ENCODE data around the gene CTDNEP1. TPM values are rescaled to one million over a fixed set of nuclear protein-coding genes. Genes with fewer than 3 reads are reported as not detected.

Gene CTDNEP1
- total RNA-seq, 2 donors from 2014 or later = 33.5 to 44.8 TPM

- no peak for ATAC-seq
- Histone ChIP-seq H3K27ac (peak overlapping the region; percentile 78 to 93 (median 87)), H3K4me3 (no peak overlapping the region), H3K27me3 (no peaks in the 10 kb centered on the region), H3K9me3 (no peaks in the 10 kb centered on the region), H3K4me1 (peaks cover 70% of the 10 kb centered on the region), H3K36me3 (replicated peaks in 1 of 2; ENCODE audit: insufficient read depth in 1 of 2, low read depth in 2 of 2) (peaks cover 0 to 2% of the 10 kb centered on the region in 2 donors)
- 78 to 82% methylated on average over 6 of the region's 6 CpGs for WGBS, 2 donors
- no peak for TF ChIP-seq POLR2A (IDR thresholded peaks at IDR 0.05)
- no peak for TF ChIP-seq CTCF (IDR thresholded peaks at IDR 0.05)
- no peak for DNase-seq
- intact Hi-C loops (cut with DNase I) = no loop called here
These were observed 14.7 kb downstream of the CTDNEP1 start for GRCh38 chr17:7236808-7237207.

- intact Hi-C loops (cut with DNase I) = no loop called here
- no peak overlapping the region for H3K4me3 ChIP-seq
- no peak for TF ChIP-seq POLR2A (IDR thresholded peaks at IDR 0.05)
- no peak for TF ChIP-seq CTCF (IDR thresholded peaks at IDR 0.05)
- WGBS, 2 donors = 78 to 80% methylated on average over 18 to 22 of the region's 22 CpGs
- no peak for ATAC-seq
- no peaks in the 10 kb centered on the region for H3K27me3 ChIP-seq
- H3K4me1 ChIP-seq = peaks cover 68% of the 10 kb centered on the region
- H3K9me3 ChIP-seq = no peaks in the 10 kb centered on the region
- H3K36me3 ChIP-seq (replicated peaks in 1 of 2; ENCODE audit: insufficient read depth in 1 of 2, low read depth in 2 of 2) = peaks cover 0 to 2% of the 10 kb centered on the region in 2 donors
- DNase-seq = peak in 1 of 4 donors; percentile 56
- H3K27ac ChIP-seq = peak overlapping the region in 3 of 4 donors; percentile 57 to 85 (median 83)
These were observed 15.6 kb downstream of the CTDNEP1 start for GRCh38 chr17:7235693-7236665.

GRCh38 chr17:7234083-7234951 is 17.2 kb downstream of the CTDNEP1 start, which contains the start of gene DVL2:
DVL2 (minus strand) TSS chr17:7234517; CDS start chr17:7234262, 255 bp downstream.
- intact Hi-C loops (cut with DNase I) = no loop called here
- ATAC-seq (peak; percentile 67), DNase-seq (peak; percentile 95 to 97 (median 96))
- Histone ChIP-seq H3K27me3 (no peaks in the 10 kb centered on the region), H3K36me3 (replicated peaks in 1 of 2; ENCODE audit: insufficient read depth in 1 of 2, low read depth in 2 of 2) (peaks cover 0 to 5% of the 10 kb centered on the region in 2 donors), H3K9me3 (no peaks in the 10 kb centered on the region), H3K4me1 (peaks cover 54% of the 10 kb centered on the region), H3K4me3 (peak within 1 kb of the TSS; percentile 39 to 81), H3K27ac (peak within 1 kb of the TSS; percentile 57 to 85 (median 72))
- 0% methylated on average over 34 to 71 of the region's 72 CpGs for WGBS, 2 donors
- TF ChIP-seq CTCF (IDR thresholded peaks at IDR 0.05) (peak in 2 of 7 experiments; percentile 11 to 33), POLR2A (IDR thresholded peaks at IDR 0.05) (peak in 2 of 3 donors; percentile 69 to 73)

GRCh38 chr17:7233701-7234082 is 17.8 kb downstream of the CTDNEP1 start:
- Histone ChIP-seq H3K4me3 (peak overlapping the region; percentile 39 to 81), H3K36me3 (replicated peaks in 1 of 2; ENCODE audit: insufficient read depth in 1 of 2, low read depth in 2 of 2) (peaks cover 0 to 7% of the 10 kb centered on the region in 2 donors), H3K27ac (peak overlapping the region; percentile 57 to 85 (median 72)), H3K4me1 (peaks cover 54% of the 10 kb centered on the region), H3K9me3 (no peaks in the 10 kb centered on the region), H3K27me3 (no peaks in the 10 kb centered on the region)
- TF ChIP-seq CTCF (IDR thresholded peaks at IDR 0.05) (no peak), POLR2A (IDR thresholded peaks at IDR 0.05) (no peak)
- DNase-seq (no peak), ATAC-seq (peak; percentile 2)
- whole genome bisulfite sequencing, 2 donors = 1 to 2% methylated on average over 7 to 9 of the region's 9 CpGs
- intact Hi-C loops (cut with DNase I) = no loop called here
